ENCODE data around the gene GRID2. TPM values are rescaled to one million over a fixed set of nuclear protein-coding genes. Genes with fewer than 3 reads are reported as not detected.

Gene GRID2
- total RNA-seq, 1 donor, result 0.63 TPM

DNA sequence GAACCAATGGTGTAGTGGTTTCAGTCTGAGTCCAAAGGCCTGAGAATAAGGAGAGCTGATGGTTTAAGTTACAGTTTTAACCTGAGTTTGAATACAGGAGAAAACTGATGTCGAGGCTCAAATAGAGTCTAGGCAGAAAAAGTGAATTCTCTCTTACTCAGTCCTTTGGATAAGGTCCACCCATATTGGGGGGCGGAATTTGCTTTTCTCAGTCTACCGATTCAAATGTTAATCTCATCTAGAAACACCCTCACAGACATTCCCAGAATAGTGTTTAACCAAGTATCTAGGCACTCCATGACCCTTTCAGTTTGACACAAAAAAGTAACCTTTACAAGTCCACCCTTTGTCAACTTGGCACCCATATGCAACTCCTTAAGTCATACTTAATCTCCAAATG, 216.0 kb downstream of the GRID2 start:
- no peak for DNase-seq (ENCODE audit: low read depth)
- TF ChIP-seq, protein P1, sequence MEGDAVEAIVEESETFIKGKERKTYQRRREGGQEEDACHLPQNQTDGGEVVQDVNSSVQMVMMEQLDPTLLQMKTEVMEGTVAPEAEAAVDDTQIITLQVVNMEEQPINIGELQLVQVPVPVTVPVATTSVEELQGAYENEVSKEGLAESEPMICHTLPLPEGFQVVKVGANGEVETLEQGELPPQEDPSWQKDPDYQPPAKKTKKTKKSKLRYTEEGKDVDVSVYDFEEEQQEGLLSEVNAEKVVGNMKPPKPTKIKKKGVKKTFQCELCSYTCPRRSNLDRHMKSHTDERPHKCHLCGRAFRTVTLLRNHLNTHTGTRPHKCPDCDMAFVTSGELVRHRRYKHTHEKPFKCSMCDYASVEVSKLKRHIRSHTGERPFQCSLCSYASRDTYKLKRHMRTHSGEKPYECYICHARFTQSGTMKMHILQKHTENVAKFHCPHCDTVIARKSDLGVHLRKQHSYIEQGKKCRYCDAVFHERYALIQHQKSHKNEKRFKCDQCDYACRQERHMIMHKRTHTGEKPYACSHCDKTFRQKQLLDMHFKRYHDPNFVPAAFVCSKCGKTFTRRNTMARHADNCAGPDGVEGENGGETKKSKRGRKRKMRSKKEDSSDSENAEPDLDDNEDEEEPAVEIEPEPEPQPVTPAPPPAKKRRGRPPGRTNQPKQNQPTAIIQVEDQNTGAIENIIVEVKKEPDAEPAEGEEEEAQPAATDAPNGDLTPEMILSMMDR (IDR thresholded peaks at IDR 0.05; ENCODE audit: insufficient read depth, low read length), result no peak
- no peak overlapping the region for H3K4me3 ChIP-seq (ENCODE audit: low read depth, low read length)

DNA sequence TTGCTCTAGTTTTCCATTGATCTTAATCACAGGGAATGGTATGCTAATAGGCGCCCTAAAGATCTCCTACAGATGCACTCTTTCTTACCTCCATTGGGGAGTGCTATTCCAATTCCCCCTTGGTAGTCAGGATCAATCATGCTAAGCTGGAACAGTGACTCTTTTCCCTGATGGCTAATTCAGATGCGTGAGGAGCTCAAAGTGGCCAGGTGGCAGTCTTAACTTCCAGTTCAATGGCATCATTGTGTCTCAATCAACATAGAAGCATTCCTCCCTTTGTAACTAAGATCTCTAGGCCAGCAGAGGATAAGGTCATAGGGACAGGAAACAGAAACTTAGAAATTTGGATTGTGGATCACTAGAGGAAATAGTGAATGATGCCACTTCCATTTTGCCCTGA, 216.8 kb downstream of the GRID2 start:
- TF ChIP-seq, protein P1 (IDR thresholded peaks at IDR 0.05; ENCODE audit: insufficient read depth, low read length), result no peak
- H3K4me3 ChIP-seq (ENCODE audit: low read depth, low read length), result no peak overlapping the region
- DNase-seq (ENCODE audit: low read depth), result no peak

DNA sequence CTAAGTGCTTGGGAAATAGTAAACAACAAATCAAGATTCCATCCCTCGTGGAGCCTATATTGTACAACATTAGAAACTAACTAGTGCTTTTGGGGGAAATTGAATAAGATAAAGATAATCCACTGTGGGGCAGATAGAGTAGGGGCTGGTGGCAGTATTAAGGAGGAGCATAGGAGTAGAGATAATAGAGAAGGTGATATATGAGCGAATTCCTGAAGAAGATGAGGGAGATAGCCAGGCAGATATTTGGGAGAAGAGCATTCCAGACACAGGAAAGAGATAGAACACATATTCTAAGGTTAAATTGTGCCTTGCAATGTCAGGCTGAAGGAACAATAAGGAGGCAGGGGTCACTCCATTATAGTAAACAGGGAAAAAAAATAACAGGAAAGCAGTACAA, 218.2 kb downstream of the GRID2 start:
- no peak overlapping the region for H3K4me3 ChIP-seq (ENCODE audit: low read depth, low read length)
- TF ChIP-seq, protein P1 (IDR thresholded peaks at IDR 0.05; ENCODE audit: insufficient read depth, low read length), result no peak
- no peak for DNase-seq (ENCODE audit: low read depth)

DNA sequence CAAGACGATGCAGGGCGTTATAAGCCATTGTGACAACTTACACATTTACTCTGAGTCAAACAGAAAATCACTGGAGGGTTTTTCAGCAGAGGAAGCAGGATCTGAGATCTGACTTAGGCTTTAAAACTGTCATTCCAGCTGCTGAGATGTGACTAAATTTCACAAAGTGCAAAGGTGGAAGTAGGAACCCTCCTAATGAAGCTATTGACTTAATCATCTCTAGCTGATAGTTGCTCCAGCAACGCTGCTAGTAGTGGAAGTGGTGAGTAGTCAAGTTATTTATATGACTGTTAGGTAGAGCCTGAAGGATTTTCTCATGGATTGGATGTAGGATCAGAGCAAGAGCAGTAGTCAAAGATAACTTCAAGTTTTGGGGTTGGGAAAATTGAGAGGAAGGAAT, 218.6 kb downstream of the GRID2 start:
- no peak for DNase-seq (ENCODE audit: low read depth)
- H3K4me3 ChIP-seq (ENCODE audit: low read depth, low read length), result no peak overlapping the region
- TF ChIP-seq, protein P1 (IDR thresholded peaks at IDR 0.05; ENCODE audit: insufficient read depth, low read length), result no peak

DNA sequence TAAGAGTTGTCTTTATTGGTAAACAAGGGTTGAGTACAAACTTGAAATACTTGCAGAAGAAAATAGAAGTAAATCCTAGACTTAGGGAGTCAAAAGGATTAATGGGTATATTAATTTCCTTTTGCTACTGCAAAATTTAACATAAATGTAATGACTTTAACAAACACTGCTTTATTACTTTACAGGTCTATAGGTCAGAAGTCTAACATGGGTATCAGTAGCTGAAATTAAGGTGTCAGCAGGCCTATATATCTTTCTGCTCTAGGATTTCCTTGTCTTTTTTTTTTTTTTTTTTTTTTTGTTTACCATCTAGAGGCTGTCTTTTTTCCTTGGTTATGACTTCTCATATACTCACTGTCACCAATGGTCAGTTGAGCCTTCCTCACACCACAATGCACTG, 220.4 kb downstream of the GRID2 start:
- TF ChIP-seq, protein P1 (IDR thresholded peaks at IDR 0.05; ENCODE audit: insufficient read depth, low read length), result no peak
- no peak for DNase-seq (ENCODE audit: low read depth)
- no peak overlapping the region for H3K4me3 ChIP-seq (ENCODE audit: low read depth, low read length)

DNA sequence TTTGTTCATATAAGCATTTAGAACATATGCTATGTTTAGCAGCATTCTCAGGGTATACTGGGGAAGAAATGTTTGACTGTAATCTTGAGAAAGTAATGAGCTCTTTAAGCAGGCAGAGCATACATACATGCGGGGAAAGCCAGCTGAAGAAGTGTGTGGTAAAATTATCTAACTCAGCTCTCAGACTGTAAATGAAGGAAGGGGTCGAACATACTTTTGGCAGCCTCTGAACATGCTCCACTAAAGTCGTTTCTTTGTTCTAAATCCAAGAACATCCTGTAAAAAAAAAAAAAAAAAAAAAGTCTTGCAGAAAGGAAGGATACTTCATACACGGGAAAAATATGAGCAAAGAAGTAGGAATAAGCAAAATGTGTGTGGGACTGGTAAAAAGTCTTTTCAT, 224.8 kb downstream of the GRID2 start:
- TF ChIP-seq, protein P1 (IDR thresholded peaks at IDR 0.05; ENCODE audit: insufficient read depth, low read length), result no peak
- no peak for DNase-seq (ENCODE audit: low read depth)
- no peak overlapping the region for H3K4me3 ChIP-seq (ENCODE audit: low read depth, low read length)

DNA sequence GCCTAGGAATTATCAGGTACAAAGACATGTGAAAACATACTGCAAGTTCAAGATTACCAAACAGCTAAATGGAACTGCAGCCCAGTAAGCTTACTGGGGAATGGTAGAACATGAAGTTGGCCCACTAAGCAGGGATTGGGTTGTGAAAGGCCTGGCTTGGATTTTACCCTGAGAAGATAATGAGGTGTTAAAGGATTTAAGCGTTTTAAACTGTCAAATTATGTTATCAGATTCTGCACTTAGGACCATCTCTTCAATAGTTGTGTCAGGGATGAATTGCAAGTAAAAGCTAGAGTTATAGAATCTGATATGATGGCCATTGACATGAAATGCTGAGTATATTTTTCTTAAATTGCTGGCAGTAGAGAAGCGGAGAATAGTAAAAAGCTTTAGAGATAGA, 225.7 kb downstream of the GRID2 start:
- DNase-seq (ENCODE audit: low read depth), result no peak
- H3K4me3 ChIP-seq (ENCODE audit: low read depth, low read length), result no peak overlapping the region
- TF ChIP-seq, protein P1 (IDR thresholded peaks at IDR 0.05; ENCODE audit: insufficient read depth, low read length), result no peak

Measured in fibroblast of the aortic adventitia (primary cell).